Kidney (tissue), 14 donors: ENCODE results near the gene DIS3L2. TPM values are rescaled to one million over a fixed set of nuclear protein-coding genes. Genes with fewer than 3 reads are reported as not detected.
A peak's percentile ranks its signal among the peaks of the same experiment; 100 is the strongest.

Experiments
- DNase-seq, 5 donors: peaks; one replicate each; pipeline ENCODE4 v3.0.0-alpha.2; 2013 to 2020
- FAIRE-seq: peaks from 2 replicates; lab custom pipeline; 2012; peaks lifted over from hg19 to GRCh38; lab: Jason Lieb, UNC
- H3K27ac ChIP-seq, 2 donors: one replicate each; pipeline ENCODE4 v1.7.0; 2013; ENCODE audit warnings: low read depth in 2 of 2, low read length in 2 of 2, inconsistent platforms in 1 of 2
- H3K27me3 ChIP-seq: one replicate; pipeline ENCODE4 v1.7.1; 2013; ENCODE audit warnings: low read length, inconsistent platforms; ENCODE audit not compliant: control insufficient read depth, insufficient read depth
- H3K36me3 ChIP-seq, 3 donors: one replicate each; pipeline versions ENCODE4 v1.7.0 to v1.7.1; 2013; ENCODE audit warnings: low read length in 3 of 3, control low read depth in 1 of 3, inconsistent platforms in 1 of 3; ENCODE audit not compliant: insufficient read depth in 3 of 3, control insufficient read depth in 2 of 3
- H3K4me1 ChIP-seq, 3 donors: one replicate each; pipeline versions ENCODE4 v1.7.0 to v1.7.1; 2013; ENCODE audit warnings: low read length in 3 of 3, inconsistent platforms in 1 of 3, low read depth in 1 of 3; ENCODE audit not compliant: control insufficient read depth in 2 of 3, insufficient read depth in 2 of 3
- H3K4me3 ChIP-seq, 3 donors: one replicate each; pipeline versions ENCODE4 v1.7.0 to v1.8.1; 2013; ENCODE audit warnings: low read length in 3 of 3, control low read depth in 1 of 3, inconsistent platforms in 1 of 3
- H3K9ac ChIP-seq, 3 donors: one replicate each; pipeline versions ENCODE4 v1.7.0 to v1.7.1; 2013; ENCODE audit warnings: low read length in 3 of 3, control low read depth in 1 of 3, inconsistent platforms in 1 of 3
- H3K9me3 ChIP-seq, 3 donors: one replicate each; pipeline versions ENCODE4 v1.7.0 to v1.7.1; 2013; ENCODE audit warnings: low read length in 3 of 3, control low read depth in 1 of 3, inconsistent platforms in 1 of 3; ENCODE audit not compliant: control insufficient read depth in 2 of 3, insufficient read depth in 1 of 3
- intact Hi-C: fragments of 100-400 bp; cut with DNase I; formaldehyde crosslinking; loops from one replicate; pipeline ENCODE4 v1.11.1; 2022
- polyA plus RNA-seq: library from polyadenylated mRNA; stranded (reverse); fragments of 350-450 nt; fragmentation: Illumina TruSeq; extraction: RNeasy Lipid Tissue Mini Kit (QIAGEN cat#74804); gene quantifications from one replicate; pipeline ENCODE4 v1.2.3, GENCODE V29; 2014; ENCODE audit warnings: low read depth, low replicate concordance; ENCODE audit not compliant: insufficient read depth
- total RNA-seq: library from RNA; stranded (reverse); fragmentation: NEBNext Ultra II Directional; extraction: Animal tissue kit (Norgen Biotek cat#: 25700); gene quantifications from one replicate; pipeline ENCODE4 v1.2.1, GENCODE V29; 2021
- TF ChIP-seq, protein P1 (sequence below): IDR thresholded peaks from 3 replicates; pipeline ENCODE4 v1.5.1; 2012; ENCODE audit warnings: mild to moderate bottlenecking, moderate library complexity, borderline replicate concordance; ENCODE audit not compliant: insufficient read depth; ENCODE audit errors: extremely low read depth
- donor health status: control.
- donor health status: control.
- donor health status: control.
- donor health status: control.
- donor health status: control.
- donor health status: DM: yes; HTN: yes; CAD: no.
- donor health status: Normal renal cell carcinoma (clear cell type).

DIS3L2 gene
- total and polyA plus RNA-seq, 2 donors from 2014 or later = 12.3 to 47.7 TPM

DNA sequence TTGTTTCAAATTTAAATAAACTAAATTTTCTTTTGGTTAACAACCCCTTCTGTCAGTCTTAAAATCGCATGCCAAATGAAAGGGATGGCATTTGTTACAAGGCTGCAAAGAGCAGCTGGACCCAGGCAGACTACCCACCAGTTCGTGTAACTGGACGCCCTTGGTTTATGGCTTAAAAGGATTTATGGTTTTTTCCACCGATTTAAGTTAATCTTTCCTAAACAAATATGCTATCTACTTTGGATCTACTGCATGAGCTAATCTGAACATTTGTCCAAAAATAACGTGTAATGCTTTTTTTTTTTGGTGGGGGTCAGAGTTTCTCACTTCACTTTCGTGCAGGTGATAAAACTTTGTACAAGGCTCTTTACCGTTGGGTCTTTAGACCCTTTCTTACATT is 62.9 kb downstream of the DIS3L2 start:
- Histone ChIP-seq H3K27ac (no peak overlapping the region), H3K4me1 (no peaks in the 10 kb centered on the region), H3K9ac (no peak overlapping the region), H3K9me3 (no peaks in the 10 kb centered on the region), H3K4me3 (no peak overlapping the region), H3K27me3 (no peaks in the 10 kb centered on the region), H3K36me3 (peaks cover 0 to 17% (median 3%) of the 10 kb centered on the region in 3 donors)
- FAIRE-seq (no peak), DNase-seq (peak in 2 of 5 donors; percentile 54 to 64)
- TF ChIP-seq, protein P1, sequence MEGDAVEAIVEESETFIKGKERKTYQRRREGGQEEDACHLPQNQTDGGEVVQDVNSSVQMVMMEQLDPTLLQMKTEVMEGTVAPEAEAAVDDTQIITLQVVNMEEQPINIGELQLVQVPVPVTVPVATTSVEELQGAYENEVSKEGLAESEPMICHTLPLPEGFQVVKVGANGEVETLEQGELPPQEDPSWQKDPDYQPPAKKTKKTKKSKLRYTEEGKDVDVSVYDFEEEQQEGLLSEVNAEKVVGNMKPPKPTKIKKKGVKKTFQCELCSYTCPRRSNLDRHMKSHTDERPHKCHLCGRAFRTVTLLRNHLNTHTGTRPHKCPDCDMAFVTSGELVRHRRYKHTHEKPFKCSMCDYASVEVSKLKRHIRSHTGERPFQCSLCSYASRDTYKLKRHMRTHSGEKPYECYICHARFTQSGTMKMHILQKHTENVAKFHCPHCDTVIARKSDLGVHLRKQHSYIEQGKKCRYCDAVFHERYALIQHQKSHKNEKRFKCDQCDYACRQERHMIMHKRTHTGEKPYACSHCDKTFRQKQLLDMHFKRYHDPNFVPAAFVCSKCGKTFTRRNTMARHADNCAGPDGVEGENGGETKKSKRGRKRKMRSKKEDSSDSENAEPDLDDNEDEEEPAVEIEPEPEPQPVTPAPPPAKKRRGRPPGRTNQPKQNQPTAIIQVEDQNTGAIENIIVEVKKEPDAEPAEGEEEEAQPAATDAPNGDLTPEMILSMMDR = no peak
- intact Hi-C loops = no loop called here

GRCh38 chr2:232026910-232027309 is 65.4 kb downstream of the DIS3L2 start:
- DNase-seq = no peak
- Histone ChIP-seq H3K9ac (no peak overlapping the region), H3K36me3 (peaks cover 0 to 17% (median 3%) of the 10 kb centered on the region in 3 donors), H3K27me3 (no peaks in the 10 kb centered on the region), H3K9me3 (no peaks in the 10 kb centered on the region), H3K27ac (no peak overlapping the region), H3K4me3 (no peak overlapping the region), H3K4me1 (no peaks in the 10 kb centered on the region)
- no peak for FAIRE-seq
- TF ChIP-seq, protein P1 = no peak
- intact Hi-C loops = no loop called here

GRCh38 chr2:232027530-232027929 is 66.0 kb downstream of the DIS3L2 start:
- TF ChIP-seq, protein P1 = no peak
- intact Hi-C loops = no loop called here
- no peaks in the 10 kb centered on the region for H3K4me1 ChIP-seq
- FAIRE-seq = no peak
- H3K9me3 ChIP-seq = no peaks in the 10 kb centered on the region
- H3K36me3 ChIP-seq = peaks cover 0 to 17% (median 3%) of the 10 kb centered on the region in 3 donors
- H3K9ac ChIP-seq = no peak overlapping the region
- no peak overlapping the region for H3K4me3 ChIP-seq
- no peak overlapping the region for H3K27ac ChIP-seq
- no peak for DNase-seq
- no peaks in the 10 kb centered on the region for H3K27me3 ChIP-seq

GRCh38 chr2:232028071-232028470 is 66.6 kb downstream of the DIS3L2 start:
- DNase-seq (no peak), FAIRE-seq (no peak)
- Histone ChIP-seq H3K4me1 (no peaks in the 10 kb centered on the region), H3K27ac (no peak overlapping the region), H3K9ac (no peak overlapping the region), H3K9me3 (no peaks in the 10 kb centered on the region), H3K4me3 (no peak overlapping the region), H3K36me3 (peaks cover 0 to 17% (median 3%) of the 10 kb centered on the region in 3 donors), H3K27me3 (no peaks in the 10 kb centered on the region)
- TF ChIP-seq, protein P1 = no peak
- intact Hi-C loops = no loop called here
